Muscle layer of colon (tissue), 2 donors: Measurements from ENCODE around the gene ADK.
"Not testable (repeated sequence)": the region's sequence is repeated elsewhere in the genome, so short reads cannot be mapped to it uniquely, and the experiment has no call there.

Source experiments
- H3K27ac ChIP-seq: one replicate; pipeline ENCODE4 v1.7.0; 2013; ENCODE audit warnings: low read depth, mild to moderate bottlenecking, low read length, moderate library complexity
- H3K27me3 ChIP-seq, 2 donors: one replicate each; pipeline ENCODE4 v1.7.0; 2013; ENCODE audit warnings: low read length in 2 of 2, mild to moderate bottlenecking in 2 of 2; ENCODE audit not compliant: insufficient read depth in 2 of 2, control insufficient read depth in 1 of 2
- H3K36me3 ChIP-seq: one replicate; pipeline ENCODE4 v1.7.0; 2013; ENCODE audit warnings: mild to moderate bottlenecking, low read length; ENCODE audit not compliant: insufficient read depth
- H3K4me1 ChIP-seq: one replicate; pipeline ENCODE4 v1.7.0; 2013; ENCODE audit warnings: mild to moderate bottlenecking, low read length; ENCODE audit not compliant: insufficient read depth
- H3K4me3 ChIP-seq, 2 donors: one replicate each; pipeline ENCODE4 v1.7.0; 2013; ENCODE audit warnings: low read length in 2 of 2, low read depth in 1 of 2, mild to moderate bottlenecking in 1 of 2, moderate library complexity in 1 of 2
- H3K9ac ChIP-seq: one replicate; pipeline ENCODE4 v1.7.0; 2013; ENCODE audit warnings: low read length
- H3K9me3 ChIP-seq: one replicate; pipeline ENCODE4 v1.7.0; 2013; ENCODE audit warnings: mild to moderate bottlenecking, low read length
- donor health status: abdominal sarcoma.
- donor health status: Adenocarcinoma of cecum.

ADK gene

DNA sequence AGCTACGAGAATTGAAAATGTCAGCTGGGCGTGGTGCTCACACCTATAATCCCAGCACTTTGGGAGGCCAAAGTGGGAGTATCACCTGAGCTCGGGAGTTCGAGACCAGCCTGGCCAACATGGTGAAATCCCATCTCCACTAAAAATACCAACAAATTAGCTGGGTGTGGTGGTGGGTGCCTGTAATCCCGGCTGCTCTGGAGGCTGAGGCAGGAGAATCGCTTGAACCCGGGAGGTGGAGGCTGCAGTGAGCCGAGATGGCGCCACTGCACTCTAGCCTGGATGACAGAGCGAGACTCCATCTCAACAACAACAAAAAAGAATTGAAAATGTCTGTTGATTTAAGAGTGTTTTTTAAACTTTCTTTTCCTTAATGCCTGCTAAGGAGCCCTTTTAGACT, 4.0 kb upstream of the ADK start:
- H3K36me3 ChIP-seq, H3K27me3 ChIP-seq, H3K9ac ChIP-seq, H3K9me3 ChIP-seq, H3K4me3 ChIP-seq, H3K27ac ChIP-seq: not testable (repeated sequence)
- peaks cover 48% of the 10 kb centered on the region for H3K4me1 ChIP-seq

- H3K27ac ChIP-seq = peak within 1 kb of the TSS; percentile 95
- H3K36me3 ChIP-seq = no peaks in the 10 kb centered on the region
- H3K9me3 ChIP-seq = no peaks in the 10 kb centered on the region
- H3K27me3 ChIP-seq = no peaks in the 10 kb centered on the region
- peaks cover 46% of the 10 kb centered on the region for H3K4me1 ChIP-seq
- peak within 1 kb of the TSS; percentile 90 to 96 for H3K4me3 ChIP-seq
- H3K9ac ChIP-seq = peak within 1 kb of the TSS; percentile 95
Measured at GRCh38 chr10:74150204-74150989, 624 bp upstream of the ADK start, which contains the start of gene AP3M1. Gene AP3M1, minus strand, starts transcription at chr10:74150828. Its CDS starts 12,449 bp downstream, at chr10:74138379.

GRCh38 chr10:74151879-74152722, 1.1 kb downstream of the ADK start:
- H3K9me3 ChIP-seq = no peaks in the 10 kb centered on the region
- H3K4me3 ChIP-seq = peak overlapping the region; percentile 90 to 96
- no peaks in the 10 kb centered on the region for H3K36me3 ChIP-seq
- peak overlapping the region; percentile 95 for H3K27ac ChIP-seq
- H3K9ac ChIP-seq = peak overlapping the region; percentile 66
- no peaks in the 10 kb centered on the region for H3K27me3 ChIP-seq
- H3K4me1 ChIP-seq = peaks cover 41% of the 10 kb centered on the region

GRCh38 chr10:74153123-74153522, 2.1 kb downstream of the ADK start:
- Histone ChIP-seq H3K27me3 (no peaks in the 10 kb centered on the region), H3K9me3 (no peaks in the 10 kb centered on the region), H3K36me3 (no peaks in the 10 kb centered on the region), H3K27ac (no peak overlapping the region), H3K9ac (no peak overlapping the region), H3K4me1 (peaks cover 42% of the 10 kb centered on the region), H3K4me3 (no peak overlapping the region)

DNA sequence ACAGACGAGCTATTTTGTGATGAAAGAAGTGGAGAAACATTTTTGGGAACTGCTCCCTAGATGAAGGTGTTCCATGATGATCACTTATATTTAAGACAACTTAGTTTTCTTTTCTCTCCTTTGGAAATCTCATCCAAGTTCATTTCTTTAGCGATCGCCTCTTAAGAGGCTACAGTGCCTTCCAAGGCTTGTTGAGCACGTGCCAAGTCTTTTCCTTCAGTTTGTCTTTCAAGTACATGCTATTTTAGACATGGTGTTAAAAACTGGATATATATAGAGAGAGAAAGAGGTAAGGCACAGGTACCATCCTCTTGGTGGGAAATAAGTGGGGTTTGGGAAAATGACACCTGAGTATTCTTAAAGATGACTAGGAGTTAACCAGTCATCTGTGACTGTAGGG, 2.7 kb downstream of the ADK start:
- Histone ChIP-seq H3K4me3 (no peak overlapping the region), H3K27ac (no peak overlapping the region), H3K36me3 (no peaks in the 10 kb centered on the region), H3K9me3 (no peaks in the 10 kb centered on the region), H3K9ac (no peak overlapping the region), H3K4me1 (peaks cover 38% of the 10 kb centered on the region), H3K27me3 (no peaks in the 10 kb centered on the region)

GRCh38 chr10:74156919-74157289, 5.9 kb downstream of the ADK start:
- Histone ChIP-seq H3K27ac (no peak overlapping the region), H3K36me3 (no peaks in the 10 kb centered on the region), H3K9me3 (no peaks in the 10 kb centered on the region), H3K4me1 (peaks cover 25% of the 10 kb centered on the region), H3K9ac (no peak overlapping the region), H3K4me3 (no peak overlapping the region), H3K27me3 (no peaks in the 10 kb centered on the region)

GRCh38 chr10:74160013-74160412, 9.0 kb downstream of the ADK start:
- Histone ChIP-seq H3K4me3 (no peak overlapping the region), H3K36me3 (no peaks in the 10 kb centered on the region), H3K4me1 (peaks cover 10% of the 10 kb centered on the region), H3K27me3 (no peaks in the 10 kb centered on the region), H3K9me3 (no peaks in the 10 kb centered on the region), H3K9ac (no peak overlapping the region), H3K27ac (no peak overlapping the region)

GRCh38 chr10:74163319-74164068, 12.5 kb downstream of the ADK start:
- H3K27ac ChIP-seq = no peak overlapping the region
- no peak overlapping the region for H3K9ac ChIP-seq

DNA sequence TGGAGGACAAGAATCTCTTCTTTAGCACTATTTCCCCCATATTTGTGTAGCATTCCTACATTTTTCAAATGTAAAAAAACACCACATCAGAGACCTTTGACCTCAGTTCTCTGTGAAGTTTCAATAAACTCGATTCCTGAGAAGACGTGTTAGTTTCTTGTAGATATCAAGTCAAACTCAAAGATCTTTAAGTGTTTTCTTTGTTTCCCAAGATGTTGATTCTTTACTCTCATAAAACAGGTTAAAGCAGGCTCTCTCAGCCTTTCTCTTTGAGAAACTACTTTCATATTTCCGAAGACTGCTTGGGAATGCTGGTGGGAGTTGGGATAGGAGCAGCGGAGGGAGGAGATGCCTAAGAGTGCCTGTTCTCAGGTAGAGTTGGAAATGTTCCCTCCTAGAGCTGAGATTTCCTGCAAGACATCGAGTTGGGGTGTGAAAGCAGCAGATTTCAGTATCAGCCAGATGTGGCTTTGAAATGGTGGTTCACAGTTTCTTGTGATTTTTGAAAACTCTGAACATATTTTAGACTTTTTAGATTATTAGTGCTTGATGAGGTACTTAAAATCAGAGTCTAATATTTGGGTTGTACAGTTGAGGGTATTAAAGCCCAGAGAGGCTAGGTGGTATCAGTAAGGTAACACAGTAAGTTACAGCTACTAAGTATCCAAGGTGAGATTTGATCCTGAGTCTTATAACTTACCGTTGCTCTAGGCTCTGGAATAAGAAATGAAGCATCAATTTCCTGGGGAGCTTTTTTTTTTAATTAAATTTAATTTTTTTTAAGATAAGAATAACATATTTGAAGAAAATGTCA, 13.9 kb downstream of the ADK start:
- H3K4me1 ChIP-seq = no peaks in the 10 kb centered on the region
- H3K27ac ChIP-seq = no peak overlapping the region
- no peak overlapping the region for H3K4me3 ChIP-seq
- H3K27me3 ChIP-seq = no peaks in the 10 kb centered on the region
- H3K36me3 ChIP-seq = no peaks in the 10 kb centered on the region
- H3K9me3 ChIP-seq = no peaks in the 10 kb centered on the region
- H3K9ac ChIP-seq = no peak overlapping the region

More at GRCh38 chr10:74163319-74164068, 12.5 kb downstream of the ADK start:
- Histone ChIP-seq H3K4me3 (no peak overlapping the region), H3K4me1 (no peaks in the 10 kb centered on the region), H3K27me3 (no peaks in the 10 kb centered on the region), H3K36me3 (no peaks in the 10 kb centered on the region), H3K9me3 (no peaks in the 10 kb centered on the region)

DNA sequence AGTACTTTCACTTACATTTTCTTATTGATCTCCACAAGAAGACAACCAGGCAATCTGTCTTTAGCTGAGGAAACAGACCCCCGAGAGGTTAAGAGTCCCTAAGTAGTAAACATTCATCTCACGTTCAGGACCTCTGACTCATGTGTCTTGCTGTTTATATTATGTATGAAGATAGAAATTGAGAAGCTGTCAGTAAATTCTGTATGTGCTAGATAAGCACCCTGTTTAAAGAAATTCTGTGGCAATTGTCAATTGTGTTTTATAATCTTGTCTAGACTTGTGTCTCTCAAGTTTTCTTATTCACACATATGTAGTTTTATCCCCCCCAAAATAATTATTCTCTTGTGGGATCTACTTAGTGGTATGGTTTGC, 14.5 kb downstream of the ADK start:
- H3K9ac ChIP-seq = no peak overlapping the region
- H3K4me1 ChIP-seq = no peaks in the 10 kb centered on the region
- H3K4me3 ChIP-seq = no peak overlapping the region
- no peaks in the 10 kb centered on the region for H3K36me3 ChIP-seq
- H3K27me3 ChIP-seq = no peaks in the 10 kb centered on the region
- no peaks in the 10 kb centered on the region for H3K9me3 ChIP-seq
- H3K27ac ChIP-seq = no peak overlapping the region
